GM12878 (cell line): ENCODE data around the gene ESPNL. TPM values are rescaled to one million over a fixed set of nuclear protein-coding genes. Genes with fewer than 3 reads are reported as not detected.

Source experiments
- ATAC-seq: fragments of 200-7000 bp; cut with Tn5 transposase; 3 replicates; pipeline ENCODE4 v1.9.1; 2020; ENCODE audit warnings: mild to moderate bottlenecking, moderate library complexity
- BruUV-seq: library from RNA; stranded (reverse); fragments of 400-500 nt; replicated peaks from 2 replicates; lab custom pipeline; 2021; lab: Mats Ljungman, UMichigan
- CTCF ChIA-PET: fragments of 300-600 bp; sonication (Branson Sonifier 250); formaldehyde crosslinking; extraction: SDS; loops from one replicate; lab custom pipeline; 2021; ENCODE audit warnings: inconsistent platforms; lab: Yijun Ruan, JAX
- POLR2A ChIA-PET: fragments of 350-600 bp; formaldehyde crosslinking; extraction: SDS; loops from one replicate; lab custom pipeline; 2021; ENCODE audit warnings: inconsistent platforms; lab: Charles Lee
- RAD21 ChIA-PET: fragments of 300-600 bp; sonication (Branson Sonifier 250); formaldehyde crosslinking; loops from one replicate; lab custom pipeline; 2023; ENCODE audit warnings: antibody characterized with exemption; ENCODE audit not compliant: unreplicated experiment; lab: Charles Lee
- SMC1A ChIA-PET: fragments of 300-600 bp; sonication (Branson Sonifier 250); formaldehyde crosslinking; loops from one replicate; lab custom pipeline; 2023; ENCODE audit not compliant: unreplicated experiment, uncharacterized antibody; lab: Charles Lee
- DNase-seq: peaks from one replicate; pipeline ENCODE4 v3.0.0-alpha.2; 2011; ENCODE audit warnings: low read depth, low spot score
- FAIRE-seq: peaks from 3 replicates; lab custom pipeline; 2011; peaks lifted over from hg19 to GRCh38; lab: Jason Lieb, UNC
- H2AFZ ChIP-seq: 2 replicates; pipeline ENCODE4 v1.6.0; 2011; ENCODE audit warnings: low read depth, low read length, control low read depth; ENCODE audit not compliant: control insufficient read depth
- H3K27ac ChIP-seq: 2 replicates; pipeline ENCODE4 v1.5.1; 2011; ENCODE audit warnings: control low read depth; ENCODE audit not compliant: control insufficient read depth, insufficient read depth
- H3K27me3 ChIP-seq, 2 experiments: replicated peaks in 1 of 2; 2 replicates each; pipeline versions ENCODE4 v1.6.0 to v1.6.1; 2011; ENCODE audit warnings: low read length in 1 of 2; ENCODE audit not compliant: control insufficient read depth in 2 of 2, insufficient read depth in 2 of 2
- H3K36me3 ChIP-seq, 2 experiments: 2 replicates each; pipeline ENCODE4 v1.5.1; 2011; ENCODE audit warnings: low read length in 1 of 2; ENCODE audit not compliant: control insufficient read depth in 2 of 2, insufficient read depth in 2 of 2
- H3K4me1 ChIP-seq: 2 replicates; pipeline ENCODE4 v1.6.1; 2011; ENCODE audit warnings: mild to moderate bottlenecking, low read length, moderate library complexity, mixed read lengths; ENCODE audit not compliant: control insufficient read depth, insufficient read depth
- H3K4me2 ChIP-seq: 2 replicates; pipeline ENCODE4 v1.6.0; 2011; ENCODE audit warnings: control low read depth; ENCODE audit not compliant: control insufficient read depth, insufficient read depth
- H3K4me3 ChIP-seq: fragments of 200-600 bp; sonication (generic); 2 replicates; pipeline ENCODE4 v1.5.1; 2016
- H3K79me2 ChIP-seq: 2 replicates; pipeline ENCODE4 v1.6.0; 2011; ENCODE audit warnings: low read length; ENCODE audit not compliant: control insufficient read depth, insufficient read depth
- H3K9ac ChIP-seq: 2 replicates; pipeline ENCODE4 v1.8.0; 2011; ENCODE audit warnings: low read length, control low read depth, mixed read lengths; ENCODE audit not compliant: control insufficient read depth, insufficient read depth
- H3K9me3 ChIP-seq: replicated peaks from 3 replicates; pipeline ENCODE4 v1.5.1; 2011; ENCODE audit warnings: mild to moderate bottlenecking, low read length; ENCODE audit not compliant: control insufficient read depth, insufficient read depth
- H4K20me1 ChIP-seq: 2 replicates; pipeline ENCODE4 v1.6.0; 2011; ENCODE audit not compliant: control insufficient read depth, insufficient read depth
- BHLHE40 ChIP-seq, 2 experiments: fragments of 450-650 bp in 1 of 2; IDR thresholded peaks; 2 replicates each; pipeline ENCODE4 v1.6.1; 2011 to 2017; ENCODE audit warnings: low read depth in 2 of 2, borderline replicate concordance in 1 of 2, improper control_type of control experiment in 1 of 2, low read length in 1 of 2, mild to moderate bottlenecking in 1 of 2
- EGR1 ChIP-seq, 2 experiments: IDR thresholded peaks; 1 replicate in 1 of 2; 2 replicates in 1 of 2; pipeline ENCODE4 v1.6.1; 2011 to 2012; ENCODE audit warnings: low read depth in 2 of 2, low read length in 2 of 2, borderline replicate concordance in 1 of 2, mild to moderate bottlenecking in 1 of 2, moderate library complexity in 1 of 2
- HDGF ChIP-seq: fragments of 450-650 bp; IDR thresholded peaks from 2 replicates; pipeline ENCODE4 v1.6.1; 2016; ENCODE audit warnings: antibody characterized with exemption
- NKRF ChIP-seq: fragments of 450-650 bp; conservative IDR thresholded peaks from 2 replicates; pipeline ENCODE4 v1.6.1; 2017; ENCODE audit warnings: mild to moderate bottlenecking, moderate library complexity
- POLR2A ChIP-seq: IDR thresholded peaks from 2 replicates; pipeline ENCODE4 v1.6.1; 2011; ENCODE audit warnings: low read depth, mild to moderate bottlenecking, low read length
- POLR2AphosphoS5 ChIP-seq: IDR thresholded peaks from 2 replicates; pipeline ENCODE4 v1.6.1; 2011; ENCODE audit warnings: mild to moderate bottlenecking, low read length, inconsistent platforms
- RAD51 ChIP-seq: fragments of 450-650 bp; IDR thresholded peaks from 2 replicates; pipeline ENCODE4 v1.6.1; 2016; ENCODE audit warnings: moderate library complexity, mild to moderate bottlenecking, inconsistent platforms
- RUNX3 ChIP-seq: IDR thresholded peaks from 2 replicates; pipeline ENCODE4 v1.6.1; 2012; ENCODE audit warnings: low read length, inconsistent platforms
- SUZ12 ChIP-seq: fragments of 200-600 bp; sonication (generic); IDR thresholded peaks from one replicate; pipeline ENCODE4 v1.6.1; 2018; ENCODE audit warnings: antibody characterized with exemption, mild to moderate bottlenecking; ENCODE audit not compliant: unreplicated experiment
- ZBED1 ChIP-seq: IDR thresholded peaks from 2 replicates; pipeline ENCODE4 v1.6.1; 2016; ENCODE audit warnings: borderline replicate concordance
- WGBS: methylation state at CpG from one replicate; pipeline ENCODE4 v1.1.6; 2016; ENCODE audit warnings: low lambda C conversion rate; ENCODE audit not compliant: insufficient replicate concordance, insufficient coverage; ENCODE audit errors: missing lambda C conversion rate; 5-methylcytosine and 5-hydroxymethylcytosine counted together
- in situ Hi-C: fragments of 300-500 bp; cut with MboI; formaldehyde crosslinking; loops from 9 replicates; pipeline ENCODE4 v1.14.3; 2018; ENCODE audit warnings: mixed read lengths
- intact Hi-C: fragments of 100-400 bp; cut with micrococcal nuclease; formaldehyde crosslinking; loops from one replicate; pipeline ENCODE4 v1.14.2; 2022; ENCODE audit not compliant: unreplicated experiment
- polyA plus RNA-seq, 11 experiments: library from polyadenylated mRNA; depleted of rRNA in 4 of 11; unstranded in 6 of 11; stranded (reverse) in 5 of 11; fragments of >200 nt; fragmentation: Nextera tagmentation in 4 of 11; fragmentation: Illumina TruSeq in 1 of 11; extraction: Ambion mirVana in 4 of 11; extraction: Trizol in 1 of 11; gene quantifications; 1 replicate in 1 of 11; 2 replicates in 10 of 11; pipeline versions ENCODE4 v1.2.1 to v1.2.3, GENCODE V29; 2011 to 2016; ENCODE audit warnings: inconsistent platforms in 2 of 11, missing spikeins in 2 of 11, low read depth in 1 of 11
- total RNA-seq, 4 experiments: library from RNA; depleted of rRNA in 3 of 4; stranded (reverse); fragments of >200 nt in 3 of 4; fragmentation: Illumina TruSeq in 1 of 4; extraction: Trizol in 1 of 4; gene quantifications; 2 replicates each; pipeline versions ENCODE4 v1.2.1 to v1.2.3, GENCODE V29; 2013 to 2021
- TF ChIP-seq, protein P1 (sequence below): IDR thresholded peaks from 2 replicates; pipeline ENCODE4 v1.6.1; 2012; ENCODE audit warnings: low read depth, low read length, improper control_type of control experiment
- TF ChIP-seq, protein P2 (sequence below): fragments of 450-650 bp; formaldehyde crosslinking; IDR thresholded peaks from 2 replicates; pipeline ENCODE4 v1.4.0; 2020; ENCODE audit warnings: mild to moderate bottlenecking, moderate library complexity

The ESPNL gene
- total and polyA plus RNA-seq, 10 of the 15 experiments (the other 5 are each of a cell fraction or from before 2014, with no cell fraction given) = 0.05 to 0.94 (median 0.36) TPM; not detected in 3

GRCh38 chr2:238174291-238174690 lies 74.2 kb downstream of the ESPNL start:
- H2AFZ ChIP-seq = no peak overlapping the region
- no peaks in the 10 kb centered on the region for H3K79me2 ChIP-seq
- H3K4me2 ChIP-seq = no peak overlapping the region
- RAD21 ChIA-PET = no interaction called here
- SMC1A ChIA-PET = no interaction called here
- ATAC-seq (no peak), FAIRE-seq (no peak), DNase-seq (no peak)
- BruUV-seq = no TSS peak
- POLR2A ChIA-PET = no interaction called here
- no peaks in the 10 kb centered on the region for H3K9me3 ChIP-seq
- H4K20me1 ChIP-seq = no peaks in the 10 kb centered on the region; the same call in 1 of the 2 replicates
- CTCF ChIA-PET = no interaction called here
- no peaks in the 10 kb centered on the region for H3K4me1 ChIP-seq
- peaks cover 8 to 42% of the 10 kb centered on the region in 2 experiments for H3K36me3 ChIP-seq
- intact Hi-C loops (no loop called here), in situ Hi-C loops (no loop called here)
- H3K27ac ChIP-seq = no peak overlapping the region
- TF ChIP-seq, protein P1, sequence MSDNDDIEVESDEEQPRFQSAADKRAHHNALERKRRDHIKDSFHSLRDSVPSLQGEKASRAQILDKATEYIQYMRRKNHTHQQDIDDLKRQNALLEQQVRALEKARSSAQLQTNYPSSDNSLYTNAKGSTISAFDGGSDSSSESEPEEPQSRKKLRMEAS = no peak
- no peak for TF ChIP-seq HDGF
- peak; percentile 41; the same call in 1 of the 2 replicates for TF ChIP-seq POLR2A
- WGBS = 89% methylated on average over 8 of the region's 8 CpGs
- no peaks in the 10 kb centered on the region for H3K27me3 ChIP-seq
- no peak overlapping the region for H3K9ac ChIP-seq
- H3K4me3 ChIP-seq = no peak overlapping the region

- Histone ChIP-seq H3K79me2 (no peaks in the 10 kb centered on the region), H3K4me1 (no peaks in the 10 kb centered on the region), H3K36me3 (peaks cover 10 to 44% of the 10 kb centered on the region in 2 experiments), H4K20me1 (no peaks in the 10 kb centered on the region; the same call in 1 of the 2 replicates), H3K4me3 (no peak overlapping the region), H3K9ac (no peak overlapping the region), H3K4me2 (no peak overlapping the region), H2AFZ (no peak overlapping the region), H3K9me3 (no peaks in the 10 kb centered on the region), H3K27ac (no peak overlapping the region), H3K27me3 (no peaks in the 10 kb centered on the region)
- WGBS = 92% methylated on average over 3 of the region's 3 CpGs
- no TSS peak for BruUV-seq
- no peak for DNase-seq
- RAD21 ChIA-PET = no interaction called here
- intact Hi-C loops (no loop called here), in situ Hi-C loops (no loop called here)
- ATAC-seq = no peak
- SMC1A ChIA-PET = interaction anchor here (1.0 kb wide), 1 partner anchor 9 kb away, joined by 3 read pairs; no protein-coding TSS in a partner anchor
- POLR2A ChIA-PET = interaction anchor here (0.6 kb wide), 1 partner anchor 316 kb away, joined by 6 read pairs; no protein-coding TSS in a partner anchor
- CTCF ChIA-PET = interaction anchor here (0.5 kb wide), 1 partner anchor 97 kb away, joined by 5 read pairs; no protein-coding TSS in a partner anchor
- no peak for FAIRE-seq
- TF ChIP-seq NKRF (no peak), EGR1 (IDR thresholded peaks at IDR 0.05; ENCODE audit: borderline replicate concordance in 1 of 2, low read depth in 2 of 2, low read length in 2 of 2) (no peak), SUZ12 (no peak), RAD51 (no peak), BHLHE40 (IDR thresholded peaks at IDR 0.05; ENCODE audit: borderline replicate concordance in 1 of 2, low read depth in 2 of 2, low read length in 1 of 2) (no peak), POLR2AphosphoS5 (no peak), ZBED1 (no peak), RUNX3 (no peak)
- TF ChIP-seq, protein P2, sequence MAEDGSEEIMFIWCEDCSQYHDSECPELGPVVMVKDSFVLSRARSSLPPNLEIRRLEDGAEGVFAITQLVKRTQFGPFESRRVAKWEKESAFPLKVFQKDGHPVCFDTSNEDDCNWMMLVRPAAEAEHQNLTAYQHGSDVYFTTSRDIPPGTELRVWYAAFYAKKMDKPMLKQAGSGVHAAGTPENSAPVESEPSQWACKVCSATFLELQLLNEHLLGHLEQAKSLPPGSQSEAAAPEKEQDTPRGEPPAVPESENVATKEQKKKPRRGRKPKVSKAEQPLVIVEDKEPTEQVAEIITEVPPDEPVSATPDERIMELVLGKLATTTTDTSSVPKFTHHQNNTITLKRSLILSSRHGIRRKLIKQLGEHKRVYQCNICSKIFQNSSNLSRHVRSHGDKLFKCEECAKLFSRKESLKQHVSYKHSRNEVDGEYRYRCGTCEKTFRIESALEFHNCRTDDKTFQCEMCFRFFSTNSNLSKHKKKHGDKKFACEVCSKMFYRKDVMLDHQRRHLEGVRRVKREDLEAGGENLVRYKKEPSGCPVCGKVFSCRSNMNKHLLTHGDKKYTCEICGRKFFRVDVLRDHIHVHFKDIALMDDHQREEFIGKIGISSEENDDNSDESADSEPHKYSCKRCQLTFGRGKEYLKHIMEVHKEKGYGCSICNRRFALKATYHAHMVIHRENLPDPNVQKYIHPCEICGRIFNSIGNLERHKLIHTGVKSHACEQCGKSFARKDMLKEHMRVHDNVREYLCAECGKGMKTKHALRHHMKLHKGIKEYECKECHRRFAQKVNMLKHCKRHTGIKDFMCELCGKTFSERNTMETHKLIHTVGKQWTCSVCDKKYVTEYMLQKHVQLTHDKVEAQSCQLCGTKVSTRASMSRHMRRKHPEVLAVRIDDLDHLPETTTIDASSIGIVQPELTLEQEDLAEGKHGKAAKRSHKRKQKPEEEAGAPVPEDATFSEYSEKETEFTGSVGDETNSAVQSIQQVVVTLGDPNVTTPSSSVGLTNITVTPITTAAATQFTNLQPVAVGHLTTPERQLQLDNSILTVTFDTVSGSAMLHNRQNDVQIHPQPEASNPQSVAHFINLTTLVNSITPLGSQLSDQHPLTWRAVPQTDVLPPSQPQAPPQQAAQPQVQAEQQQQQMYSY (CRISPR knock-in tag) = no peak
Measured at GRCh38 chr2:238174701-238175100, 74.6 kb downstream of the ESPNL start.
